GM12801 (cell line): ENCODE results near the gene NBR1.

Experiments
- TF ChIP-seq, protein P1 (sequence below): IDR thresholded peaks from one replicate; pipeline ENCODE4 v1.5.1; 2011; ENCODE audit warnings: control low read depth; ENCODE audit not compliant: insufficient read length; ENCODE audit errors: extremely low read depth

NBR1 gene, protein sequence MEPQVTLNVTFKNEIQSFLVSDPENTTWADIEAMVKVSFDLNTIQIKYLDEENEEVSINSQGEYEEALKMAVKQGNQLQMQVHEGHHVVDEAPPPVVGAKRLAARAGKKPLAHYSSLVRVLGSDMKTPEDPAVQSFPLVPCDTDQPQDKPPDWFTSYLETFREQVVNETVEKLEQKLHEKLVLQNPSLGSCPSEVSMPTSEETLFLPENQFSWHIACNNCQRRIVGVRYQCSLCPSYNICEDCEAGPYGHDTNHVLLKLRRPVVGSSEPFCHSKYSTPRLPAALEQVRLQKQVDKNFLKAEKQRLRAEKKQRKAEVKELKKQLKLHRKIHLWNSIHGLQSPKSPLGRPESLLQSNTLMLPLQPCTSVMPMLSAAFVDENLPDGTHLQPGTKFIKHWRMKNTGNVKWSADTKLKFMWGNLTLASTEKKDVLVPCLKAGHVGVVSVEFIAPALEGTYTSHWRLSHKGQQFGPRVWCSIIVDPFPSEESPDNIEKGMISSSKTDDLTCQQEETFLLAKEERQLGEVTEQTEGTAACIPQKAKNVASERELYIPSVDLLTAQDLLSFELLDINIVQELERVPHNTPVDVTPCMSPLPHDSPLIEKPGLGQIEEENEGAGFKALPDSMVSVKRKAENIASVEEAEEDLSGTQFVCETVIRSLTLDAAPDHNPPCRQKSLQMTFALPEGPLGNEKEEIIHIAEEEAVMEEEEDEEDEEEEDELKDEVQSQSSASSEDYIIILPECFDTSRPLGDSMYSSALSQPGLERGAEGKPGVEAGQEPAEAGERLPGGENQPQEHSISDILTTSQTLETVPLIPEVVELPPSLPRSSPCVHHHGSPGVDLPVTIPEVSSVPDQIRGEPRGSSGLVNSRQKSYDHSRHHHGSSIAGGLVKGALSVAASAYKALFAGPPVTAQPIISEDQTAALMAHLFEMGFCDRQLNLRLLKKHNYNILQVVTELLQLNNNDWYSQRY

GRCh38 chr17:43170766-43171585 is at the start of gene NBR1:
Gene NBR1, plus strand, starts transcription at chr17:43171214. Its CDS starts 4,586 bp downstream, at chr17:43175800.
- TF ChIP-seq, protein P1, sequence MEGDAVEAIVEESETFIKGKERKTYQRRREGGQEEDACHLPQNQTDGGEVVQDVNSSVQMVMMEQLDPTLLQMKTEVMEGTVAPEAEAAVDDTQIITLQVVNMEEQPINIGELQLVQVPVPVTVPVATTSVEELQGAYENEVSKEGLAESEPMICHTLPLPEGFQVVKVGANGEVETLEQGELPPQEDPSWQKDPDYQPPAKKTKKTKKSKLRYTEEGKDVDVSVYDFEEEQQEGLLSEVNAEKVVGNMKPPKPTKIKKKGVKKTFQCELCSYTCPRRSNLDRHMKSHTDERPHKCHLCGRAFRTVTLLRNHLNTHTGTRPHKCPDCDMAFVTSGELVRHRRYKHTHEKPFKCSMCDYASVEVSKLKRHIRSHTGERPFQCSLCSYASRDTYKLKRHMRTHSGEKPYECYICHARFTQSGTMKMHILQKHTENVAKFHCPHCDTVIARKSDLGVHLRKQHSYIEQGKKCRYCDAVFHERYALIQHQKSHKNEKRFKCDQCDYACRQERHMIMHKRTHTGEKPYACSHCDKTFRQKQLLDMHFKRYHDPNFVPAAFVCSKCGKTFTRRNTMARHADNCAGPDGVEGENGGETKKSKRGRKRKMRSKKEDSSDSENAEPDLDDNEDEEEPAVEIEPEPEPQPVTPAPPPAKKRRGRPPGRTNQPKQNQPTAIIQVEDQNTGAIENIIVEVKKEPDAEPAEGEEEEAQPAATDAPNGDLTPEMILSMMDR: no peak

DNA sequence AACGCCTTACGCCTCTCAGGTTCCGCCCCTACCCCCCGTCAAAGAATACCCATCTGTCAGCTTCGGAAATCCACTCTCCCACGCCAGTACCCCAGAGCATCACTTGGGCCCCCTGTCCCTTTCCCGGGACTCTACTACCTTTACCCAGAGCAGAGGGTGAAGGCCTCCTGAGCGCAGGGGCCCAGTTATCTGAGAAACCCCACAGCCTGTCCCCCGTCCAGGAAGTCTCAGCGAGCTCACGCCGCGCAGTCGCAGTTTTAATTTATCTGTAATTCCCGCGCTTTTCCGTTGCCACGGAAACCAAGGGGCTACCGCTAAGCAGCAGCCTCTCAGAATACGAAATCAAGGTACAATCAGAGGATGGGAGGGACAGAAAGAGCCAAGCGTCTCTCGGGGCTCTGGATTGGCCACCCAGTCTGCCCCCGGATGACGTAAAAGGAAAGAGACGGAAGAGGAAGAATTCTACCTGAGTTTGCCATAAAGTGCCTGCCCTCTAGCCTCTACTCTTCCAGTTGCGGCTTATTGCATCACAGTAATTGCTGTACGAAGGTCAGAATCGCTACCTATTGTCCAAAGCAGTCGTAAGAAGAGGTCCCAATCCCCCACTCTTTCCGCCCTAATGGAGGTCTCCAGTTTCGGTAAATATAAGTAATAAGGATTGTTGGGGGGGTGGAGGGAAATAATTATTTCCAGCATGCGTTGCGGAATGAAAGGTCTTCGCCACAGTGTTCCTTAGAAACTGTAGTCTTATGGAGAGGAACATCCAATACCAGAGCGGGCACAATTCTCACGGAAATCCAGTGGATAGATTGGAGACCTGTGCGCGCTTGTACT is 45.7 kb upstream of the NBR1 start, which contains the start of gene BRCA1:
Gene BRCA1 (minus strand): TSS at position 232 of the 834 bp plus-strand sequence. CDS start 1,268 bp downstream, outside the sequence.
- TF ChIP-seq, protein P1: no peak

- TF ChIP-seq, protein P1: no peak
Observed at GRCh38 chr17:43125967-43126910, 44.8 kb upstream of the NBR1 start.

- TF ChIP-seq, protein P1: no peak
Observed at GRCh38 chr17:43126911-43127290, 44.1 kb upstream of the NBR1 start.

GRCh38 chr17:43129671-43130010 is 41.4 kb upstream of the NBR1 start:
- TF ChIP-seq, protein P1: no peak

- TF ChIP-seq, protein P1: no peak
Observed at GRCh38 chr17:43132117-43132516, 38.9 kb upstream of the NBR1 start.
